HG03571 (cell line): ENCODE measurements around the gene SERP1.

Experiments used
- ATAC-seq: cut with Tn5 transposase; IDR thresholded peaks from one replicate; pipeline ENCODE4 v1.9.1; 2021; ENCODE audit not compliant: unreplicated experiment

Gene SERP1

GRCh38 chr3:150546226-150547044, at the start of gene SERP1, which contains the start of gene EIF2A:
Gene SERP1 (minus strand): TSS chr3:150546496. CDS start chr3:150546135, 361 bp downstream.
Gene EIF2A (plus strand): TSS chr3:150546787. CDS start chr3:150546803, 16 bp downstream.
- peak; percentile 92 for ATAC-seq

- no peak for ATAC-seq
Measured at GRCh38 chr3:150594150-150594549, 47.9 kb upstream of the SERP1 start.

DNA sequence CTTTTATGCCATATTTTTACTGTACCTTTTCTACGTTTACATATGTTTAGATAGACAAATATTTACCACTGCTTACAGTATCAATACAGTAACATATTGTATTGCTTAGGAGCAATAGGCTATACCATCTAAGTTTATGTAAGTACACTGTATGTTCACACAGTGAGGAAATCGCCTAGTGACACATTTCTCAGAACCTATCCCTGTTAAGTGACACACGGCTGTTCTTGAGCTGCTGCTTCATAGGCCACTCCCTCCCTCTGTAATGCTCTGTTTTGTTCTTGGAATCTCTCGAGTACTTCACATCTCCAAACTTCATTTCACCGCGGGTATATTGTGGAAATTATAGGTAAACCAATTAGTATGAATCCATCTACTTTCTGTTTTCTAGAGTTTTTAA, 43.5 kb upstream of the SERP1 start:
- ATAC-seq, result no peak

GRCh38 chr3:150588027-150588830, 41.9 kb upstream of the SERP1 start:
- no peak for ATAC-seq

DNA sequence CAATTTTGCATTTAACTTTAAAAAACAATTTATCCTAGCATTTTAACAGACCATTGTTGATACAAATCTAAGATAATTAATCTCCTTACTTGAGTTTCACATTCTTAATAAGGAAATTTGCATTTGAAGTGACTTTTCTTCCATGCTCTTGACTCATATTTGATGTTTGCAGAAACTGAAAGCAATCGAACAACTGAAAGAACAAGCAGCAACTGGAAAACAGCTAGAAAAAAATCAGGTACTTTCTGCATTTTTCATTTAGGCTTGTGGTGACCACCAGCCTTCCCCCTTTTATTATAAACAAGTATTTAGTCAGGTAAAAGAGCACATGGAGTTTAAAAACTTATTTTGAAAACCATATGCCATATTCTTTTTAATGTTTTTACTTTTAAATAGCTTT, 36.7 kb upstream of the SERP1 start:
- ATAC-seq, result peak; percentile 45

DNA sequence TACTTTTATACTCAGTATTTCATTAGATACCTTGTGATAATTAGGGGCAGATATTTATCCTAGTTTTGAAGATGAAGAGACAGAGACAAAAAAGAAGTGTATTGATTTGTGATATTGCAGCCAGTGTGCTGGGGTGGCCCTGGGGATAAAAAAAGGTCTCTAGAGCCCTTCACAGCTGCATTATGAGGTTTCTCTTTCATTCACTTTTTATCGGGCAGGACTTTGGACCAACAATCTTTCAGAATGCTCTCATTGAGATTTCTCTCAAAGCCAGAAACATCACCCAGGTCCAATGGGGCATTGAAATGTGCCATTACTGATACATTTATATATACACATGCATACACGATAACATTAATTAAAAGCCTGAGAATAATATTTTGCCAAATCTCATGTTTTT, 36.3 kb upstream of the SERP1 start:
- ATAC-seq, result peak; percentile 48

DNA sequence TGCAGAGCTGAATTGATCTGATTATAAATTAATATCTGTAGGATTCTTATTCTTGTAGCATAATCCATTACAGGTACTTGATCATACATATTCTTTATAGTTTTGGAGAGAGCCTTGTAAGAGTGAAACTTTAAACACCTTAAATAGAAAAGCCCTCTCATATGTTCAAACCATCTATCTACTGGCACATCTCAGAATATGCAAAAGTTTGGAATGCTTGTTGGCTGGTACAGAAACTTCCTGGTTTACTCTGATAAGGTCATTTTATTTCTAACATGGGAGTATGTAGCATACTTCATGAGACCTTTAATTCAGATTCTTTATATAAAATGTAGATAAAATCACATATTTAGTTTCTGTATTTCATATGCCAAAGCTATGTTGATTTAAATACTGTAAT, 34.9 kb upstream of the SERP1 start:
- no peak for ATAC-seq

DNA sequence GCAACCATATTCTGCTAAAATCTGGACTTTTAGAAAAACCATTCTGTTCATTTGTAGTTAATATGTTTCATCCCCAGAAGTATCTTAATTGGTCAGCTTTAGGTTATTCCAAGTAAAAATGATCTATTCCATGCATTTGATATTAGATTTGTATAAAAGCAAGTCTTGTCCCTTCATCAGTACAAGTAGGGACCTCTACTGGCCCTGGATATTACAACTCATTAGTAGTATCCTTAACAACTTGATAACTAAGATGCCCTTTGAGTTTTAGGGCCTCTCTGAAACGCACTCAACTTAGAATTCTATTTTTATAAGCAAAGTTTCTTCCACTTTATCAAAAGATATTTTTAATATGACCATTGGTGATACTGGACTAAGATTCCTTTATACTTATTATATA, 31.6 kb upstream of the SERP1 start:
- no peak for ATAC-seq

GRCh38 chr3:150567328-150567727, 21.0 kb upstream of the SERP1 start:
- ATAC-seq, result no peak

- no peak for ATAC-seq
Measured at GRCh38 chr3:150564243-150564642, 17.9 kb upstream of the SERP1 start.

DNA sequence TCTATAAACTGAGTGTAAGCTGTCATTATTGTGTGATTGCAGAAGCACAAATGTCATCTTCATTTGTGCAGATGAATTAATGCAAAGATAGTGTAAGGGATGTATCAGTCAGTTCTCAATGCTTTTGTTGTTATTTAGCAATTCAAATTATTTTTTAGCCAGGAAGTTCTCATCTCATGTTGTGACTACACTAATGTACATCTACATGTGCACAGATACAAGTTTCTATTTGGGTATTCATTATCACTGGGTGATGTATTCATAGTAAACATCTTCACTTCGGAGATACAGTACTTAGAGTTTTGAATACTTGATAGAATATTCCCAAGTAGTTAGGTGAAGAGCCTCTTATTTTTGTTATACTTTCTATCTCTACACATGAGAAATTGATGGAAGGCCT, 11.4 kb upstream of the SERP1 start:
- ATAC-seq, result no peak

GRCh38 chr3:150556792-150557191, 10.5 kb upstream of the SERP1 start:
- no peak for ATAC-seq

DNA sequence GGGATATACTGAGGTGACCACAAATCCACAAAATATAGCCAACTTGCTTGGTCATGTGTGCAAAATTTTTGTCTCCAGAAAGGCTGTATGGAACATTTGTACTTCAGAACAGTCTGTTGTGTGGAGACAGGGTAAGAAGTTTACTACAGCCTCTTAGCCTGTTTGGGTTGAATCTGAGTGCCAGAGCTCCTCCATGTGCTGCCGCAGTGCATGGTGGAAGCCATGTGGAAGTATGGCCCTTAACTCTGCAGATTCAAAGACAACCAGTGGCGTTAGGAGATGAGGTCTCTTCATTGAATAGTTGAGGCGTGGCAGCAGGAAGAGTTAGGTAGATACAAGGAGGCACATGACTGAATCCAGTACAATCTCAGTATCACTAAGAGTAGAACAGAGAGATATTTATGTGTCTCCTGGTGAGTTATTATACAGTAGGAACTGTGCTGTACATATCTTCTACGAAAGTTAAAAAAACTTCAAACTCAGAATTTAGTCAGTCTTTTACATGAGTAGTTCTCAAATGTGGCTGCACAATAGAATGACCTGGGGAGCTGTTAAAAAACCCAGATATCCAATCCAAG, 9.7 kb upstream of the SERP1 start:
- ATAC-seq, result no peak

GRCh38 chr3:150547045-150547741, 897 bp upstream of the SERP1 start:
- ATAC-seq, result no peak

DNA sequence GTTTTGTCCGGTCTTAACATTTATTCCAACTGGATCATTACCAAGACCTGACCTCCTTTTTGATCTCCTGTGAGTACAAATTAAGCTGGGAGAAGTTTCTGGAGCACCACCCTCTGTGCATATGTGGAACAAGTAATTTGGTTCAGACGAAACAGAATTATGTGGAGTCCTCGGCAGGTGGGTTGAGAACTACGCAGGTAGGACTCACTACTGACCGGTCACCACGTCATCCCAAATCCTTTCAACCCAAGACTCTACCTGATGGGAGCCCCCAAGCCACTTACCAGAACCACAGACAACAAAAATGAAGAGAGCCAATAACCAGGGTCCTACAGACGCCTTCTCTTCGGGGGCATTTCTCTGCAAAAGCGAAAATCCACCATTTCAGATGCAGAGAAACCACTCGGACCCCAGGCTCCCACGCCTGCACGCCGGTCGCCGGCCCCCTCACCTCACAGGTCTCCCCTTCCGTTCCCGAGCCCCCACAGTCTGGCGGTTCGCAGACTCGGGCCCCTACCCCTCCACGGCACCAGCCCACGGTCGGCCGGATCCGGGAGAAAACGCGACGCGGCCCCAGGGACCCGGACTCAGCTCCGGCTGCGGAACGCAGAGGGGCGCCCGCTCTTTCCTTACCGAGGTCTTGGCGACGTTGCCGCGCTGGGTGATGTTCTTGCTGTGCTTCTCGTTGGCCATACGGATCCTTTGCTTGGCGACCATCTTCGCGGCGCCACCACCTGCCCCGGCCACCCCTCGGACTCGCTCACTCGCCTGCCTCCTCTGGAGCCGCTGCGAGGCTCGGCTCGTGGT, 674 bp downstream of the SERP1 start:
- ATAC-seq, result peak; percentile 12

DNA sequence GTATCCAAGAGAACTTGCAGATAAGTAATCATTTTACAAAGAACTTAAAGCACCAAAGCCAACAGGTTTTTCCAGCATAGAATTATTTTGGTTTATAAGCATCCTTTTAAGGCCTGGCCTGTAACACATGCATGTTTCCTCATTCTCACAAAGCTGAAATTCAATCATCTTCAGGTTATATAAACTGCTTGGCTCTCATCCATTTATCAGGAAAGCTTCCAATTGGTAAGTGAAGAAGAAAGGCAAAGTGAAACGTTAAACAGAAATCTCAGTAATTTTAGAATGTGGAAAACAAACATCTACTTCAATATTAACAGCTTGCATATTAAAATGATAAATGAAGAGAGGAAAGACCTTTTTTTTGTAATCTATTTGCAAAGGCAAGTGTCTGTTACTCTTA, 1.6 kb downstream of the SERP1 start:
- no peak for ATAC-seq

GRCh38 chr3:150544041-150544440, 2.3 kb downstream of the SERP1 start:
- ATAC-seq, result no peak

DNA sequence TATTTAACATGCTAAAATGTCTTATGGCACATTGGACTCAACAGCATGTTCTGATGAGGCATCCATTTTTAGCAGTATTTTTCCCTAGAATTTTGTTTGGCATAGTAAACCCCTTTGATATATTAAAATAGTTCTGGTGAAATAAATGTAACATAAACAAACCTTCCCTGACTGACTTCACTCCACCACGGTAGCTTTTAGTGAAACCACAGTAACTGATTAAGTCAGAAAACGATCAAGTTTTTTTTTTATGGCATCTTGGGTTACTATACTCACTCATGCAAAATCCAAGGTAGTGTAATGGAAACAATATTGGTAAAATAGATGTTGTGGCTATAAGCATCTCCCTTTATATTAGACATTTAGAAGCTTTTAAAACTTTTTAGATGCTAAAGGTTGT, 2.8 kb downstream of the SERP1 start:
- no peak for ATAC-seq

DNA sequence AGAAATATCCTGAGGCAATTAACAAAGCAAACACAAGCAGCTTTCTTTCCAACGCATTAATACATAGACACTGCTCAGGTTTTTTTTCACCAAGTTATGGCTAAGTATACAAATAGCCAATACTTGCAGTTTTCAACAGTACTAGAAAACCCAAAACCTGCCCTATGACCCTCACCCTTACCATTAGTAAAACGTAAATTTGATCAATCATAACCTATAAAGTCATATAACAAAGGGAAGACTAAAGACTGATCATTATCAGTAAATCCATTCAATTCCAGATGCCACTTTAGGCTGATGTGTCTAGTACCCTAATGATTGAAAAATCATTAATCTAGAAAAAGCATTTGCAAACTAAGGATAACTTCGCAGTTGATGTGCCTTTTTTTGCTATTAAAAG, 3.2 kb downstream of the SERP1 start:
- ATAC-seq, result no peak

- ATAC-seq, result no peak
Measured at GRCh38 chr3:150540991-150541390, 5.3 kb downstream of the SERP1 start.
